22Rv1 (cell line): ENCODE measurements around the gene GPATCH8.

Source experiments
- CTCF ChIP-seq: fragments of 450-650 bp; IDR thresholded peaks from 2 replicates; pipeline ENCODE4 v1.5.1; 2017; ENCODE audit warnings: mild to moderate bottlenecking
- ZFX ChIP-seq: fragments of 450-650 bp; IDR thresholded peaks from 2 replicates; pipeline ENCODE4 v1.6.1; 2017; ENCODE audit warnings: antibody characterized with exemption, borderline replicate concordance

GRCh38 chr17:44414394-44415155 is 88.6 kb downstream of the GPATCH8 start:
- TF ChIP-seq CTCF (no peak), ZFX (no peak)
